DMS53 (cell line): ENCODE data around the gene GLP1R.

Experiments used
- DNase-seq: peaks from one replicate; lab custom pipeline; 2025; lab: John Stamatoyannopoulos, UW

The GLP1R gene

DNA sequence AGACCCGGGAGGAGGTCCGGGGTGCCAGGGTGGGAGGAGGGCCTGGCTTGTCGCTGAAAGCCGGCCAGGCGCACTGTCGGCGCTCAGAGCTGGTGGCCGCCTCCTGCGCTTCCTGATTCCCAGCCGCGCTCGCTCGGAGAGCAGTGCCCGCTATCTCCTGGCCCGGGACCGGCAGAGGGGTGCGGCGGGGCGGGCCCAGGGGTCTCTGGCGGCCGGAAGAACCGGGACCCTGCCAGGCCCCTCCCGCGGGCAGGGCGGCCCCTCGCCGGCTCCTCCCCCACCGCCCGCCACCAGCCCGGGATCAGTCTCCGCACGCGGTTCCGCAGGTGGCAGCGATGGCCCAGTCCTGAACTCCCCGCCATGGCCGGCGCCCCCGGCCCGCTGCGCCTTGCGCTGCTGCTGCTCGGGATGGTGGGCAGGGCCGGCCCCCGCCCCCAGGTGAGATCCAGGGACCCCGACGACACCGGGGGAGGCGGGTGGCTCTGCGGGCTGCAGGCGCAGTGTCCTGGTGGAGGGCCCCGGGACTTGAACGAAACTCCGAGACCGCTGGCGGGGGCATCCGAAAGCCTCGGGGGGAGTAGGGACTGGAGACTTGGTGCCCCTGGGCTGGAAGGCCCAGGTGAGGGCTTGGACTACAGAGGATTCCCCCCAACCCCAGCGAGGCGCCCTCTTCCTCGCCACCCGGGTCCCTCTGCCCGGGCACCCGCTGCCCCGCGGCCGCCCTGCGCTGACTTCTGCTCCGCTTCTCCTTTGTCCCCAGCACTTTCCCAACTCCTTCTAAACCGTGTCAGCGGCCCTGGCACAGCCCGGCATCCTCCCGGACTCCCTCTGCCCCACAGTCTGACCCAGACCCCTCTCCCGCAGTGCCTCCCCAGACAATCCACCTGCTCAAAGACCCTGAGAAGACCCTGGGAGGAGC, at the start of gene GLP1R:
GLP1R (plus strand) TSS at position 301 of the 919 bp plus-strand sequence; CDS start at position 361, 60 bp downstream.
- peak; percentile 65 for DNase-seq

- peak; percentile 51 for DNase-seq
Measured at GRCh38 chr6:39003072-39003471, 45.5 kb upstream of the GLP1R start.

GRCh38 chr6:39003492-39003891, 45.1 kb upstream of the GLP1R start:
- DNase-seq, result no peak

- DNase-seq, result no peak
Measured at GRCh38 chr6:39004801-39005200, 43.8 kb upstream of the GLP1R start.

DNA sequence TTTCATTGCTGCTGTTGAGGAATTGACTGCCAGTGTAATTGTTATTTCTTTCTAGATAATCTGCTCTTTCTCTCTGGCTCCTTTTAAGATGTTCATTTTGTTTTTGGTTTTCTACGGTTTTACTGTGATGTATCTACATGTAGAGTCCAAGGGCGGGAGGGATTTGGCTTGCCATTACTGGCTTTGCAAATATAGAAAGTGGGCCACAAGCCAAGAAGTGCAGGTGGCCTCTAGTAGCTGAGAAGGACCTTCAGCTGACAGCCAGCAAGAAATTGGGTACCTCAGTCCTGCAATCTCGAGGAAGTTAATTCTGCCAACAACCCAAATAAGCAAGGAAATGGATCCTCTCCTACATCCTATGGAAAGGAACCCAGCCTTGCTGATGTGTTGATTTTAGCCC, 42.8 kb upstream of the GLP1R start:
- peak; percentile 29 for DNase-seq

DNA sequence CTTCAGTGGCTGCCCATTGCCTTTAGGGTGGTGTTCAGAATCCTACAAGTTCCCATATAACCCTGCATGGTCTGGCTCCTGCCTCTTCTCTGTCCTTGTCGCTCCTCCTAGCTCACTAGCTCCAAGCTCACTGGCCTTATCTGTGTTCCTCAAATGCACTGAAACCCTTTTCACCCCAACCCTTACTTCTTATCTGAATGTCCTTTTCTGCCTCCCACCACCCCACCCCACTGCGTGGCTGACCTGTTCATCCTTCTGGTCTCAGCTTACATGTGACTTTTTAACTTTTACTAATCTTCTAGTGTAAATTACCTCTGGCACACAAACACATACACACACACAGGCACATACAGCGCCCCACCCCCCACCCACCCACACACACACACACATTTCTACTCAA, 41.0 kb upstream of the GLP1R start:
- no peak for DNase-seq

- no peak for DNase-seq
Measured at GRCh38 chr6:39008737-39009136, 39.8 kb upstream of the GLP1R start.

- DNase-seq, result no peak
Measured at GRCh38 chr6:39009476-39009875, 39.1 kb upstream of the GLP1R start.

- DNase-seq, result peak; percentile 41
Measured at GRCh38 chr6:39016839-39017546, 31.6 kb upstream of the GLP1R start.

- no peak for DNase-seq
Measured at GRCh38 chr6:39017547-39017880, 31.1 kb upstream of the GLP1R start.

GRCh38 chr6:39018103-39018502, 30.5 kb upstream of the GLP1R start:
- peak; percentile 59 for DNase-seq

DNA sequence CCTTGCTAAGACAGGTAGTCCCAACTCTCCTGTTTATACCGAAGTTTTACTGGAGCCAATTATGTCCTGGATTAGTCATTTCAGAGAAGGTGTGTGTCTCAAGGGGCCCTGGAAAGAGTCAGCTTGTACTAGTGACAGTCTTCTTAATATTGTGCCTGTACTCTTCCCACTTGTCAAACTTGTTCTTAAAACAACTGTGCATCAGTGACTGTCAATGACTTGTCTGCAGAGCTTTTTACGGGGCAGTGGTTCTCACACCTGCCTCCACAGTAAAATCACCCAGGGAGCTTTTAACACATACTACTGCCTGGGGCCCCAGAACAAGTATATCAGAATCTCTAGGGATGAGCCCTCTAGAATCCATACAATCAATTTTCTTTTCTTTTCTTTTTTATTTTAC, 28.4 kb upstream of the GLP1R start:
- DNase-seq, result no peak

DNA sequence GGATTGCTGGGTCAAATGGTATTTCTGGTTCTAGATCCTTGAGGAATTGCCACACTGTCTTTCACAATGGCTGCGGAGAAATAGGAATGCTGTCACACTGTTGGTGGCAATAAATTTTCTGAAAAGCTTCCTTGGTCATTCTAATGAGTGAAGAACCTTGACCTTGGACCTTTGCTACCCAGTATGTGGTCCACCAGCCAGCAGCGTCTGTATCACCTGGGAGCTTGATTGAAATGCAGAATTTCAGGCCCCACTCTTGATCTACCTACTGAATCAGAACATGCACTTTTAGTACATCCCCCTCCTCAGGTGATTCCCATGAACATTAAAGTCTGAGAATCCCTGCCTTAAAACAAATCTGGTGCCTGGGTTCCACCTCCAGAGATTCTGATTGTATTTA, 27.5 kb upstream of the GLP1R start:
- DNase-seq, result no peak

- DNase-seq, result no peak
Measured at GRCh38 chr6:39021779-39022178, 26.8 kb upstream of the GLP1R start.

GRCh38 chr6:39026175-39026574, 22.4 kb upstream of the GLP1R start:
- DNase-seq, result no peak

- DNase-seq, result peak; percentile 58
Measured at GRCh38 chr6:39029156-39030011, 19.2 kb upstream of the GLP1R start.

DNA sequence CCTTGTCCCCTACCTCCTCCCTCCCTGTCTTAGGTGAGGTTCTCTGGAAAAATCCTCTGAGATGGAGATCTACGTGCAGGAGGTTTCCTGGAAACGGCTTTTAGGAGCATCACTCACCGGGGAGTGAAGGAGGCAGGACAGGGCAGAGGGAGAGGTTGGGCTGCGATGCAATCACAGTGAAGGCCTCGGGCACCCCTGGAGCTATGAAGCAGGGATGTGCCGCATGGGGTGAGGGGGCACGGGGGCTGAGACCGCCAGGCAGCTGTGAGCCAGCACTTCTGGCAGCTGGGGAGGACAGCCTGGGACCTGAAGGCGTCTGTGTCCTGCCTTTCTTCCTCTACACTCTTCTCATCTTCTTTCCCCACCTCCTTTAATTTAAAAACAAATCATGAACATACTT, 12.9 kb upstream of the GLP1R start:
- DNase-seq, result no peak

DNA sequence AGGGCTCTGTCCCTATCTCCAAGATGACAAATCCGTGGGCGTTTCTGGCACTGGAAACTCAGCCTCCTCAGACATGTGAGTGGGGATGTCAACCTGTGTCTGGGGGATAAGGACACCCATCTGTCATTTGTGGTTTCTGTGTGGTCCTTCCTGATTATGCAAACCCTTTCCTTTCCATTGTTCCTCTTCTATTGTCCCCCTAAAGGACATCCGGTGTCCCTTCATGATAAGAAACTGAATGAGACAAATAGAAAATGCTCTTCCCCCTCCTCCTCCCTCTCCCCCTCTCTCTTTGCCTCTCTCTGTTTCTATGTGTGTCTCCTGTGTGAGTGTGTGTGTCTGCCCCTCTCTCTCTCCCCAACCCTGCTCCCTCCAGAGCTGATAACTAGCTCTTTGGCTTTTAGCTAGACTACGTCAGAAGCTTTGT, 11.5 kb upstream of the GLP1R start:
- DNase-seq, result no peak

DNA sequence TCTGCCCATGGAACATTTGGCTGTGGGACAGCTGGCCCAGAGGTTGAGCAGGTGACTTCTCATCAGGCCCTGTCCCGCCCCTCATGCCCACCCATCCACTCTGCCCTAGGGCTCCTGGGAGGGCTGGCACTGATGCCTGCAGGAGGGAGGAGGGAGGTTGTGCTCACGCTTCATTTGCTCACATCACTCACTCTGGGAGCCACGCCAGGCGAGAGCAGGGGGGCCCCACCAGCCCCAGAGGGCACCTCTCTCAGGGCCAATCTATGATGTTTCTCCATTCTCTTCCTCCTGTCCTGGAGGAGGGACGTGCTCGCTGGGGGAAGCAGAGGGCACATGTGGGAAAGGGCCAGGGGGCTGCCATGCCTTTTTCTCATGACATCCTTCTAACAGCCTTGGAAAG, 10.9 kb upstream of the GLP1R start:
- no peak for DNase-seq

GRCh38 chr6:39040080-39040673, 8.4 kb upstream of the GLP1R start:
- DNase-seq, result no peak

DNA sequence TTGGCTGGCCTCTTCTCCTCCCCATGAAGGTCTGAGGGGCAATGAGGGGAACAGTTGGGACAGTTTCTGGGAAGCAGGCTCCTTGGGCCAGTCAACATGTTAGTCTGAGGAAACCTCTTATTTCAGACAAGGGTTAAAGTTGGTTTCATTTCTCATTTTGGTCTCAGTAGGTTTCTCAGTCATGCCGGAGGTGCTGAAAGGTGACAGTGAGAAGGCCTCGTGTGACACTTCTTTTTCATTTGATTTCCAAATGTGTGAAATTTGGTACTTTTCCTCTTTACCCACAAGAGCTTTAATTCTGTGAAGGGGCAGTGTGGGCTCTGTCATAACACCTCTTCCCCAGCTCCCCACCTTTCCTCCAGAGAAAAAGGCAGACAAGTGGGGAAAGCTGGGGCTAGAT, 7.5 kb upstream of the GLP1R start:
- DNase-seq, result no peak

GRCh38 chr6:39043776-39044175, 4.8 kb upstream of the GLP1R start:
- no peak for DNase-seq
